Measurements from ENCODE around the gene RTL10.

GRCh38 chr22:19876314-19876940 is 21.8 kb upstream of the RTL10 start:
- TF ChIP-seq STAT1 (conservative IDR thresholded peaks at IDR 0.05) (no peak), CREB1 (IDR thresholded peaks at IDR 0.05; ENCODE audit: low read depth) (no peak), CHD4 (IDR thresholded peaks at IDR 0.05) (no peak), MYC (IDR thresholded peaks at IDR 0.05; ENCODE audit: insufficient read depth, insufficient read length, insufficient replicate concordance, low read length, severe bottlenecking) (no peak), BCL11A (IDR thresholded peaks at IDR 0.05; ENCODE audit: low read depth, low read length) (no peak), CTCF (IDR thresholded peaks at IDR 0.05 in 2 of 3, conservative IDR thresholded peaks at IDR 0.05 in 1 of 3; ENCODE audit: control insufficient read depth in 2 of 3, extremely low read depth in 1 of 3, insufficient read depth in 1 of 3, low read depth in 3 of 3, low read length in 3 of 3) (no peak), POLR2AphosphoS2 (IDR thresholded peaks at IDR 0.05; ENCODE audit: low read depth, low read length) (no peak), SIN3A (IDR thresholded peaks at IDR 0.05; ENCODE audit: low read depth, low read length) (no peak), YBX1 (IDR thresholded peaks at IDR 0.05) (no peak), ZBTB33 (IDR thresholded peaks at IDR 0.05) (no peak), POLR2A (IDR thresholded peaks at IDR 0.05; ENCODE audit: low read depth, low read length) (no peak)
